ENCODE data around the gene NFYC.

NFYC gene

GRCh38 chr1:40764981-40765380 is 73.5 kb downstream of the NFYC start:
- DNase-seq (ENCODE audit: low read depth) = no peak
- TF ChIP-seq CTCF (IDR thresholded peaks at IDR 0.05; ENCODE audit: control insufficient read depth, extremely low read depth, insufficient read depth) = no peak
- H3K4me3 ChIP-seq (ENCODE audit: low read depth, low read length) = no peak overlapping the region

GRCh38 chr1:40766017-40766416 is 74.5 kb downstream of the NFYC start:
- H3K4me3 ChIP-seq (ENCODE audit: low read depth, low read length) = no peak overlapping the region
- no peak for DNase-seq (ENCODE audit: low read depth)
- no peak for TF ChIP-seq CTCF (IDR thresholded peaks at IDR 0.05; ENCODE audit: control insufficient read depth, extremely low read depth, insufficient read depth)

- TF ChIP-seq CTCF (IDR thresholded peaks at IDR 0.05; ENCODE audit: control insufficient read depth, extremely low read depth, insufficient read depth) = no peak
- H3K4me3 ChIP-seq (ENCODE audit: low read depth, low read length) = no peak overlapping the region
- DNase-seq (ENCODE audit: low read depth) = no peak
Measured at GRCh38 chr1:40766560-40766959, 75.1 kb downstream of the NFYC start.

GRCh38 chr1:40768146-40768990 is 76.9 kb downstream of the NFYC start:
- no peak for TF ChIP-seq CTCF (IDR thresholded peaks at IDR 0.05; ENCODE audit: control insufficient read depth, extremely low read depth, insufficient read depth)
- H3K4me3 ChIP-seq (ENCODE audit: low read depth, low read length) = no peak overlapping the region
- no peak for DNase-seq (ENCODE audit: low read depth)

- DNase-seq (ENCODE audit: low read depth) = no peak
- no peak overlapping the region for H3K4me3 ChIP-seq (ENCODE audit: low read depth, low read length)
- peak; percentile 51 for TF ChIP-seq CTCF (IDR thresholded peaks at IDR 0.05; ENCODE audit: control insufficient read depth, extremely low read depth, insufficient read depth)
Measured at GRCh38 chr1:40769815-40770214, 78.3 kb downstream of the NFYC start.

- no peak overlapping the region for H3K4me3 ChIP-seq (ENCODE audit: low read depth, low read length)
- TF ChIP-seq CTCF (IDR thresholded peaks at IDR 0.05; ENCODE audit: control insufficient read depth, extremely low read depth, insufficient read depth) = 0 out of 2 replicates have a peak, but pooled peaks have one; percentile 4
- DNase-seq (ENCODE audit: low read depth) = no peak
Measured at GRCh38 chr1:40770296-40771070, 79.0 kb downstream of the NFYC start.

Measured in LNCaP clone FGC (cell line).